ENCODE measurements around the gene ZNF816. TPM values are rescaled to one million over a fixed set of nuclear protein-coding genes. Genes with fewer than 3 reads are reported as not detected.
"Not testable (repeated sequence)": the region's sequence is repeated elsewhere in the genome, so short reads cannot be mapped to it uniquely, and the experiment has no call there.

The ZNF816 gene
- total RNA-seq, 2 donors from 2014 or later = 5.7 to 7.1 TPM

- H3K4me3 Mint-ChIP-seq = no peak overlapping the region
- ATAC-seq (replicated peaks) = no peak
- peaks cover 22% of the 10 kb centered on the region for H3K36me3 Mint-ChIP-seq (ENCODE audit: low read depth)
- H3K27ac Mint-ChIP-seq = no peak overlapping the region
- H3K9me3 Mint-ChIP-seq = peaks cover 15% of the 10 kb centered on the region
- peaks cover 10% of the 10 kb centered on the region for H3K4me1 Mint-ChIP-seq
- H3K27me3 Mint-ChIP-seq = no peaks in the 10 kb centered on the region
Measured at GRCh38 chr19:52945652-52946321, 16.9 kb downstream of the ZNF816 start.

- H3K27me3 Mint-ChIP-seq; H3K9me3 Mint-ChIP-seq; H3K4me1 Mint-ChIP-seq; H3K4me3 Mint-ChIP-seq; H3K27ac Mint-ChIP-seq; ATAC-seq (replicated peaks): not testable (repeated sequence)
- H3K36me3 Mint-ChIP-seq (ENCODE audit: low read depth) = peaks cover 13% of the 10 kb centered on the region
Measured at GRCh38 chr19:52944703-52945493, 17.8 kb downstream of the ZNF816 start.

GRCh38 chr19:52943884-52944643, 18.6 kb downstream of the ZNF816 start:
- ATAC-seq (replicated peaks) = no peak
- peaks cover 7% of the 10 kb centered on the region for H3K36me3 Mint-ChIP-seq (ENCODE audit: low read depth)
- no peak overlapping the region for H3K4me3 Mint-ChIP-seq

GRCh38 chr19:52943134-52943883, 19.4 kb downstream of the ZNF816 start:
- Mint-ChIP-seq H3K9me3 (peaks cover 4% of the 10 kb centered on the region), H3K27me3 (no peaks in the 10 kb centered on the region), H3K36me3 (ENCODE audit: low read depth) (peaks cover 15% of the 10 kb centered on the region), H3K4me3 (peak overlapping the region; percentile 91), H3K27ac (peak overlapping the region; percentile 83), H3K4me1 (peaks cover 16% of the 10 kb centered on the region)
- ATAC-seq (replicated peaks) = no peak

More at GRCh38 chr19:52943884-52944643, 18.6 kb downstream of the ZNF816 start:
- Mint-ChIP-seq H3K4me1 (peaks cover 10% of the 10 kb centered on the region), H3K9me3 (no peaks in the 10 kb centered on the region), H3K27me3 (no peaks in the 10 kb centered on the region), H3K27ac (no peak overlapping the region)

- H3K36me3 Mint-ChIP-seq (ENCODE audit: low read depth) = peaks cover 16% of the 10 kb centered on the region
- ATAC-seq (replicated peaks) = peak; percentile 100
Measured at GRCh38 chr19:52942386-52943133, 20.1 kb downstream of the ZNF816 start.

GRCh38 chr19:52941941-52942385, 20.7 kb downstream of the ZNF816 start:
- Mint-ChIP-seq H3K4me1 (peaks cover 17% of the 10 kb centered on the region), H3K4me3 (peak overlapping the region; percentile 91), H3K27me3 (no peaks in the 10 kb centered on the region), H3K27ac (peak overlapping the region; percentile 83), H3K9me3 (peaks cover 4% of the 10 kb centered on the region), H3K36me3 (ENCODE audit: low read depth) (peaks cover 19% of the 10 kb centered on the region)
- peak; percentile 42 for ATAC-seq (replicated peaks)

More at GRCh38 chr19:52942386-52943133, 20.1 kb downstream of the ZNF816 start:
- peak overlapping the region; percentile 83 for H3K27ac Mint-ChIP-seq
- no peaks in the 10 kb centered on the region for H3K27me3 Mint-ChIP-seq
- peaks cover 16% of the 10 kb centered on the region for H3K4me1 Mint-ChIP-seq
- peak overlapping the region; percentile 91 for H3K4me3 Mint-ChIP-seq
- peaks cover 4% of the 10 kb centered on the region for H3K9me3 Mint-ChIP-seq

GRCh38 chr19:52941523-52941922, 21.2 kb downstream of the ZNF816 start:
- peaks cover 23% of the 10 kb centered on the region for H3K36me3 Mint-ChIP-seq (ENCODE audit: low read depth)
- H3K27ac Mint-ChIP-seq = peak overlapping the region; percentile 83
- ATAC-seq (replicated peaks); H3K27me3 Mint-ChIP-seq; H3K9me3 Mint-ChIP-seq: not testable (repeated sequence)
- H3K4me3 Mint-ChIP-seq = peak overlapping the region; percentile 91
- peaks cover 21% of the 10 kb centered on the region for H3K4me1 Mint-ChIP-seq

- H3K4me1 Mint-ChIP-seq = peaks cover 22% of the 10 kb centered on the region
Measured at GRCh38 chr19:52940905-52941304, 21.8 kb downstream of the ZNF816 start.

GRCh38 chr19:52938761-52939160, 23.9 kb downstream of the ZNF816 start:
- H3K36me3 Mint-ChIP-seq (ENCODE audit: low read depth) = peaks cover 45% of the 10 kb centered on the region

More at GRCh38 chr19:52940905-52941304, 21.8 kb downstream of the ZNF816 start:
- H3K27me3 Mint-ChIP-seq; ATAC-seq (replicated peaks); H3K9me3 Mint-ChIP-seq: not testable (repeated sequence)
- Mint-ChIP-seq H3K4me3 (peak overlapping the region; percentile 91), H3K27ac (peak overlapping the region; percentile 83), H3K36me3 (ENCODE audit: low read depth) (peaks cover 29% of the 10 kb centered on the region)

GRCh38 chr19:52936954-52937325, 25.7 kb downstream of the ZNF816 start:
- peaks cover 22% of the 10 kb centered on the region for H3K4me1 Mint-ChIP-seq
- no peaks in the 10 kb centered on the region for H3K27me3 Mint-ChIP-seq
- H3K9me3 Mint-ChIP-seq = peaks cover 10% of the 10 kb centered on the region
- ATAC-seq (replicated peaks) = no peak
- no peak overlapping the region for H3K27ac Mint-ChIP-seq
- H3K4me3 Mint-ChIP-seq = no peak overlapping the region
- H3K36me3 Mint-ChIP-seq (ENCODE audit: low read depth) = peaks cover 51% of the 10 kb centered on the region

More at GRCh38 chr19:52938761-52939160, 23.9 kb downstream of the ZNF816 start:
- Mint-ChIP-seq H3K9me3 (peaks cover 4% of the 10 kb centered on the region), H3K4me1 (peaks cover 22% of the 10 kb centered on the region), H3K4me3 (no peak overlapping the region), H3K27me3 (no peaks in the 10 kb centered on the region), H3K27ac (peak overlapping the region; percentile 54)
- no peak for ATAC-seq (replicated peaks)

GRCh38 chr19:52936151-52936953, 26.3 kb downstream of the ZNF816 start:
- Mint-ChIP-seq H3K4me1 (peaks cover 16% of the 10 kb centered on the region), H3K4me3 (no peak overlapping the region), H3K36me3 (ENCODE audit: low read depth) (peaks cover 49% of the 10 kb centered on the region), H3K27me3 (no peaks in the 10 kb centered on the region), H3K9me3 (peaks cover 10% of the 10 kb centered on the region), H3K27ac (no peak overlapping the region)
- no peak for ATAC-seq (replicated peaks)

GRCh38 chr19:52935434-52935833, 27.2 kb downstream of the ZNF816 start:
- Mint-ChIP-seq H3K36me3 (ENCODE audit: low read depth) (peaks cover 45% of the 10 kb centered on the region), H3K9me3 (peaks cover 10% of the 10 kb centered on the region)
- ATAC-seq (replicated peaks) = no peak

More at GRCh38 chr19:52935434-52935833, 27.2 kb downstream of the ZNF816 start:
- Mint-ChIP-seq H3K4me1 (peaks cover 12% of the 10 kb centered on the region), H3K27ac (no peak overlapping the region), H3K4me3 (no peak overlapping the region), H3K27me3 (no peaks in the 10 kb centered on the region)
